OCI-LY1 (cell line): ENCODE data around the gene MRPL24.

ENCODE experiments used
- H2AFZ ChIP-seq: fragments of 200-600 bp; sonication (generic), shearing (Covaris generic); 2 replicates; pipeline ENCODE4 v1.6.0; 2014; ENCODE audit warnings: antibody characterized with exemption, mild to moderate bottlenecking, low read length
- H3F3A ChIP-seq: fragments of 200-600 bp; sonication (generic), shearing (Covaris generic); 2 replicates; pipeline ENCODE4 v1.6.0; 2014; ENCODE audit warnings: mild to moderate bottlenecking, antibody characterized with exemption, low read length, moderate library complexity; ENCODE audit not compliant: insufficient read depth
- H3K27ac ChIP-seq: fragments of 200-600 bp; sonication (generic); 2 replicates; pipeline ENCODE4 v1.5.1; 2014; ENCODE audit warnings: low read length, mixed run types, mild to moderate bottlenecking, low read depth; ENCODE audit not compliant: poor library complexity, severe bottlenecking
- H3K27me3 ChIP-seq: fragments of 200-600 bp; sonication (generic); 2 replicates; pipeline ENCODE4 v1.6.0; 2014; ENCODE audit warnings: antibody characterized with exemption, mild to moderate bottlenecking, low read length, moderate library complexity; ENCODE audit not compliant: insufficient read depth
- H3K36me3 ChIP-seq: fragments of 200-600 bp; sonication (generic); 2 replicates; pipeline ENCODE4 v1.6.1; 2014; ENCODE audit warnings: mild to moderate bottlenecking, antibody characterized with exemption, low read length, moderate library complexity, mixed read lengths; ENCODE audit not compliant: insufficient read depth
- H3K4me1 ChIP-seq: fragments of 200-600 bp; sonication (generic); 2 replicates; pipeline ENCODE4 v1.5.1; 2014; ENCODE audit warnings: mild to moderate bottlenecking, low read length, moderate library complexity; ENCODE audit not compliant: insufficient read depth, severe bottlenecking
- H3K4me2 ChIP-seq: fragments of 200-600 bp; sonication (generic), shearing (Covaris generic); 2 replicates; pipeline ENCODE4 v1.6.1; 2014; ENCODE audit warnings: low read length
- H3K4me3 ChIP-seq: fragments of 200-600 bp; sonication (generic); 2 replicates; pipeline ENCODE4 v1.5.1; 2014; ENCODE audit warnings: low read length, low read depth, mild to moderate bottlenecking, mixed read lengths; ENCODE audit not compliant: poor library complexity, severe bottlenecking
- H3K79me2 ChIP-seq: fragments of 200-600 bp; shearing (Covaris generic); 2 replicates; pipeline ENCODE4 v1.6.1; 2016; ENCODE audit warnings: mixed run types, low read length, mixed read lengths; ENCODE audit not compliant: insufficient read depth
- H3K9ac ChIP-seq: fragments of 200-600 bp; sonication (generic), shearing (Covaris generic); 2 replicates; pipeline ENCODE4 v1.6.1; 2014; ENCODE audit warnings: mild to moderate bottlenecking, low read length, mixed read lengths
- H3K9me2 ChIP-seq: fragments of 200-600 bp; sonication (generic), shearing (Covaris generic); 2 replicates; pipeline ENCODE4 v1.6.1; 2014; ENCODE audit warnings: low read depth, mild to moderate bottlenecking, low read length, mixed read lengths
- H3K9me3 ChIP-seq: fragments of 200-600 bp; shearing (Covaris generic); 2 replicates; pipeline ENCODE4 v1.6.1; 2014; ENCODE audit warnings: low read length, mixed read lengths
- H4K20me1 ChIP-seq: fragments of 200-600 bp; sonication (generic), shearing (Covaris generic); 2 replicates; pipeline ENCODE4 v1.6.0; 2016; ENCODE audit warnings: mild to moderate bottlenecking, low read length; ENCODE audit not compliant: insufficient read depth
- EZH2 ChIP-seq: fragments of 200-600 bp; sonication (generic), shearing (Covaris generic); IDR thresholded peaks from 2 replicates; pipeline ENCODE4 v1.8.0; 2017; ENCODE audit warnings: borderline replicate concordance, mixed run types, mild to moderate bottlenecking, antibody characterized with exemption, low read length, moderate library complexity, mixed read lengths
- TF ChIP-seq, protein P1 (sequence below): fragments of 200-600 bp; sonication (generic), shearing (Covaris generic); IDR thresholded peaks from 2 replicates; pipeline ENCODE4 v1.5.1; 2017; ENCODE audit warnings: mild to moderate bottlenecking, antibody characterized with exemption, low read length, moderate library complexity, mixed read lengths

Gene MRPL24

DNA sequence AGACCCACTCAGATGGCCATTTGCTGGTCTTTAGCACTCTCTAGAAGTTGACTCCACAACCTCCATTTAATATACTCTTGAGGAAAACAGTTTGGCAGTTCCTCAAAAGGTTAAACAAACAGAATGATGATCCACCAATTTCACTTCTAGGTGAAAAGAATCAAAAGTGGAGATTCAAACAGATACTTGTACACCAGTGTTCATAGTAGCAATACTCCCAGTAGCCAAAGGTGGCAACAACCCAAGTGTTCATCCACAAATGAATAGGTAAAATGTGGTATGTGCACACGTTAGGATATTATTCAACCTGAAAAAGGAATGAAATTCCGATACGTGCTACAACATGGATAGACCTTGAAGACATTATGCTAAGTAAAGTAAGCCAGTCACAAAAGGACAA, 32.7 kb upstream of the MRPL24 start:
- Histone ChIP-seq H3K9ac (no peak overlapping the region), H3K9me3 (no peaks in the 10 kb centered on the region), H3F3A (no peaks in the 10 kb centered on the region), H3K4me2 (no peak overlapping the region), H3K27ac (no peak overlapping the region), H4K20me1 (no peaks in the 10 kb centered on the region), H3K79me2 (peaks cover 86% of the 10 kb centered on the region), H3K4me1 (peaks cover 34% of the 10 kb centered on the region), H3K36me3 (peaks cover 39% of the 10 kb centered on the region), H3K27me3 (no peaks in the 10 kb centered on the region), H2AFZ (no peak overlapping the region), H3K9me2 (no peaks in the 10 kb centered on the region), H3K4me3 (no peak overlapping the region)
- no peak for TF ChIP-seq EZH2
- TF ChIP-seq, protein P1, sequence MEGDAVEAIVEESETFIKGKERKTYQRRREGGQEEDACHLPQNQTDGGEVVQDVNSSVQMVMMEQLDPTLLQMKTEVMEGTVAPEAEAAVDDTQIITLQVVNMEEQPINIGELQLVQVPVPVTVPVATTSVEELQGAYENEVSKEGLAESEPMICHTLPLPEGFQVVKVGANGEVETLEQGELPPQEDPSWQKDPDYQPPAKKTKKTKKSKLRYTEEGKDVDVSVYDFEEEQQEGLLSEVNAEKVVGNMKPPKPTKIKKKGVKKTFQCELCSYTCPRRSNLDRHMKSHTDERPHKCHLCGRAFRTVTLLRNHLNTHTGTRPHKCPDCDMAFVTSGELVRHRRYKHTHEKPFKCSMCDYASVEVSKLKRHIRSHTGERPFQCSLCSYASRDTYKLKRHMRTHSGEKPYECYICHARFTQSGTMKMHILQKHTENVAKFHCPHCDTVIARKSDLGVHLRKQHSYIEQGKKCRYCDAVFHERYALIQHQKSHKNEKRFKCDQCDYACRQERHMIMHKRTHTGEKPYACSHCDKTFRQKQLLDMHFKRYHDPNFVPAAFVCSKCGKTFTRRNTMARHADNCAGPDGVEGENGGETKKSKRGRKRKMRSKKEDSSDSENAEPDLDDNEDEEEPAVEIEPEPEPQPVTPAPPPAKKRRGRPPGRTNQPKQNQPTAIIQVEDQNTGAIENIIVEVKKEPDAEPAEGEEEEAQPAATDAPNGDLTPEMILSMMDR = no peak; the same call in 1 of the 2 replicates

DNA sequence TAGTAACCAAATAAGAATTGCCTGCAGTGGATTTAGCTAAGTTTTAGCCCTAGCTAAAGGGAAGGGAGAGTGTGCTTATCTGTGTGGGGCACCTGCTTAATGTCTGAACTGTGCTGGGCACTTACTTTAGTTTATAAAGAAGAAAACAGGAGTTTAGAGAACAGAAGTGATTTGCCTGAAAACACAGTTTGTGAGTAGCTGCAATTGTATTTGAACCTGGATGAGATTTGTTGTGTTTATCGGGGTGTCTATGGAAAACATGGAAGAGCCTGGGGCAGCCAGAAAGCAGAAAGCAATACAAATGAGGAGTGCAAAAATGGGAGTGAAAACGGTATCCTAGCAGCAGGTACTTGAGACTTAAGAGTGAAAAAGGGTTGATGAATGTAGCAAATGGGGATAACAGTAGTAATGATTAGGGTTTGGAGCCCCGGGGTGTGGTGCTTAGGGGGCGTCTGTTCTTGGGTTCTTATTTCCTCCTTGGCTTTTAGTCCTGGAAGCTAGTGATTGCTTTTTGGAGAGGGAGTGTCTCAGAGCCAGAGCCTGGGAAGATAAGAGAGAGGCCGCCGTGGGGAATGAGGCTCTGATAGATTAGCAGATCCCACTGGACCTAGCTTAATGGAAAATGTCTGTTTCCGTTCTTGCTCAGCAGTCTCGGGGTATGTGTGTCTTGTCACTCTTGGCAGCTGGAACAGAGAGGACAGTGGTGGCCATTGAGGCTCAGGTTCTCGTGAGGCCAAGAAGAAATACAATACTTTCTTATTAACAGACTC, 32.0 kb upstream of the MRPL24 start:
- peaks cover 86% of the 10 kb centered on the region for H3K79me2 ChIP-seq
- no peak overlapping the region for H3K9ac ChIP-seq
- no peaks in the 10 kb centered on the region for H4K20me1 ChIP-seq
- no peak overlapping the region for H2AFZ ChIP-seq
- H3F3A ChIP-seq = no peaks in the 10 kb centered on the region
- H3K27me3 ChIP-seq = no peaks in the 10 kb centered on the region
- no peak for TF ChIP-seq EZH2
- TF ChIP-seq, protein P1 = no peak
- H3K36me3 ChIP-seq = peaks cover 40% of the 10 kb centered on the region
- H3K9me2 ChIP-seq = no peaks in the 10 kb centered on the region
- H3K4me1 ChIP-seq = peaks cover 39% of the 10 kb centered on the region
- H3K4me3 ChIP-seq = no peak overlapping the region
- no peak overlapping the region for H3K4me2 ChIP-seq
- no peaks in the 10 kb centered on the region for H3K9me3 ChIP-seq
- H3K27ac ChIP-seq = no peak overlapping the region

DNA sequence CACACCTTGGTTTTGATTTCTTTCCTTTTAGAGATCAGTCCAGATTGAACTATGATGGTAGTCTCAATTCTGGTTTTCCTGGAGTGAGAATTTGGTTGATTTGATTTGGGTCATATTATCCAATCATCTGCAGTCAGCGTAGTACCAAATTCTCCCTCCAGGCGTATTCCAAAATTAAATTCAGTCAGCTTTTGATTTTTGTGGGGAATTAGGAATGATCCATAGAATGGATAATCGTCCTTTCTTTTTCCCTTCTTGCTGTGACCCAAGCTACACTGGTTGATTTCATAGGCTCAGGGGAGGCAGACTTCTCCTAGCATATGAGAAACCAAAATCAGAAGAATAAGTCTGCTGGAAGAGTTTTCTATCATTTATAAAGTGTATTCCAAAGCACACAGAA, 31.3 kb upstream of the MRPL24 start:
- Histone ChIP-seq H4K20me1 (no peaks in the 10 kb centered on the region), H3K4me2 (no peak overlapping the region), H3K9ac (no peak overlapping the region)

More for the DNA sequence above, 31.3 kb upstream of the MRPL24 start:
- Histone ChIP-seq H3K27me3 (no peaks in the 10 kb centered on the region), H3K79me2 (peaks cover 80% of the 10 kb centered on the region), H3K27ac (no peak overlapping the region), H3K9me2 (no peaks in the 10 kb centered on the region), H2AFZ (no peak overlapping the region), H3K4me3 (no peak overlapping the region), H3K4me1 (peaks cover 34% of the 10 kb centered on the region), H3K9me3 (no peaks in the 10 kb centered on the region), H3K36me3 (peaks cover 40% of the 10 kb centered on the region), H3F3A (no peaks in the 10 kb centered on the region)
- no peak for TF ChIP-seq EZH2
- TF ChIP-seq, protein P1 = no peak
